Measurements from ENCODE around the gene MTCH2.
"Not testable (repeated sequence)": the region's sequence is repeated elsewhere in the genome, so short reads cannot be mapped to it uniquely, and the experiment has no call there.

The MTCH2 gene

GRCh38 chr11:47642099-47642855, at the start of gene MTCH2:
TSS of gene MTCH2 (minus strand) at chr11:47642559. CDS start at chr11:47642465, 94 bp downstream.
- H3K27me3 ChIP-seq, result no peaks in the 10 kb centered on the region
- H3K4me1 ChIP-seq, result peaks cover 25% of the 10 kb centered on the region
- TF ChIP-seq Cebpa-rat (IDR thresholded peaks at IDR 0.05), result no peak
- H3K4me2 ChIP-seq, result peak within 1 kb of the TSS; percentile 82
- H3K4me3 ChIP-seq, result peak within 1 kb of the TSS; percentile 87
- H3K36me3 ChIP-seq, result peaks cover 28% of the 10 kb centered on the region
- peak within 1 kb of the TSS; percentile 93 for H3K27ac ChIP-seq
- peaks cover 20% of the 10 kb centered on the region; the same call in 1 of the 2 replicates for H4K20me1 ChIP-seq
- H3K9ac ChIP-seq, result peak within 1 kb of the TSS; percentile 95
- no peaks in the 10 kb centered on the region for H3K9me3 ChIP-seq

GRCh38 chr11:47691979-47692378, 49.6 kb upstream of the MTCH2 start:
- H3K27me3 ChIP-seq, result no peaks in the 10 kb centered on the region
- no peaks in the 10 kb centered on the region for H3K4me1 ChIP-seq
- no peaks in the 10 kb centered on the region for H4K20me1 ChIP-seq
- H3K9me3 ChIP-seq, result no peaks in the 10 kb centered on the region
- no peak overlapping the region for H3K27ac ChIP-seq
- H3K9ac ChIP-seq, result no peak overlapping the region
- H3K4me2 ChIP-seq, result no peak overlapping the region
- no peak overlapping the region for H3K4me3 ChIP-seq
- no peak for TF ChIP-seq Cebpa-rat (IDR thresholded peaks at IDR 0.05)
- H3K36me3 ChIP-seq, result no peaks in the 10 kb centered on the region

- H3K4me2 ChIP-seq, result no peak overlapping the region
- no peaks in the 10 kb centered on the region for H4K20me1 ChIP-seq
- no peaks in the 10 kb centered on the region for H3K4me1 ChIP-seq
- H3K9me3 ChIP-seq, result no peaks in the 10 kb centered on the region
- H3K9ac ChIP-seq, result no peak overlapping the region
- H3K36me3 ChIP-seq, result no peaks in the 10 kb centered on the region
- TF ChIP-seq Cebpa-rat (IDR thresholded peaks at IDR 0.05), result no peak
- H3K27me3 ChIP-seq, result no peaks in the 10 kb centered on the region
- H3K4me3 ChIP-seq, result no peak overlapping the region
- no peak overlapping the region for H3K27ac ChIP-seq
These were observed 47.1 kb upstream of the MTCH2 start for GRCh38 chr11:47689480-47689879.

- Histone ChIP-seq H4K20me1 (no peaks in the 10 kb centered on the region), H3K9ac (no peak overlapping the region), H3K27ac (no peak overlapping the region), H3K4me1 (no peaks in the 10 kb centered on the region), H3K9me3 (no peaks in the 10 kb centered on the region), H3K27me3 (no peaks in the 10 kb centered on the region), H3K36me3 (no peaks in the 10 kb centered on the region), H3K4me3 (no peak overlapping the region), H3K4me2 (no peak overlapping the region)
- TF ChIP-seq Cebpa-rat (IDR thresholded peaks at IDR 0.05), result no peak
These were observed 46.6 kb upstream of the MTCH2 start for GRCh38 chr11:47688991-47689390.

GRCh38 chr11:47688111-47688510, 45.8 kb upstream of the MTCH2 start:
- no peak for TF ChIP-seq Cebpa-rat (IDR thresholded peaks at IDR 0.05)
- Histone ChIP-seq H4K20me1 (no peaks in the 10 kb centered on the region), H3K4me3 (no peak overlapping the region), H3K4me1 (peaks cover 7% of the 10 kb centered on the region), H3K27ac (no peak overlapping the region), H3K36me3 (no peaks in the 10 kb centered on the region), H3K27me3 (no peaks in the 10 kb centered on the region), H3K4me2 (no peak overlapping the region), H3K9ac (no peak overlapping the region), H3K9me3 (no peaks in the 10 kb centered on the region)

- not testable (repeated sequence) for H3K4me3 ChIP-seq, H3K36me3 ChIP-seq, H3K27me3 ChIP-seq, H3K4me2 ChIP-seq, H3K27ac ChIP-seq, H4K20me1 ChIP-seq, H3K9ac ChIP-seq, H3K9me3 ChIP-seq
- H3K4me1 ChIP-seq, result peaks cover 21% of the 10 kb centered on the region
These were observed 44.3 kb upstream of the MTCH2 start for GRCh38 chr11:47686704-47687103.

GRCh38 chr11:47686151-47686550, 43.8 kb upstream of the MTCH2 start:
- no peak overlapping the region for H3K9ac ChIP-seq
- H3K27me3 ChIP-seq, result no peaks in the 10 kb centered on the region
- no peaks in the 10 kb centered on the region for H4K20me1 ChIP-seq
- H3K9me3 ChIP-seq, result no peaks in the 10 kb centered on the region
- no peaks in the 10 kb centered on the region for H3K36me3 ChIP-seq
- no peak overlapping the region for H3K27ac ChIP-seq
- H3K4me3 ChIP-seq, result no peak overlapping the region
- no peak for TF ChIP-seq Cebpa-rat (IDR thresholded peaks at IDR 0.05)
- no peak overlapping the region for H3K4me2 ChIP-seq
- H3K4me1 ChIP-seq, result peaks cover 21% of the 10 kb centered on the region

DNA sequence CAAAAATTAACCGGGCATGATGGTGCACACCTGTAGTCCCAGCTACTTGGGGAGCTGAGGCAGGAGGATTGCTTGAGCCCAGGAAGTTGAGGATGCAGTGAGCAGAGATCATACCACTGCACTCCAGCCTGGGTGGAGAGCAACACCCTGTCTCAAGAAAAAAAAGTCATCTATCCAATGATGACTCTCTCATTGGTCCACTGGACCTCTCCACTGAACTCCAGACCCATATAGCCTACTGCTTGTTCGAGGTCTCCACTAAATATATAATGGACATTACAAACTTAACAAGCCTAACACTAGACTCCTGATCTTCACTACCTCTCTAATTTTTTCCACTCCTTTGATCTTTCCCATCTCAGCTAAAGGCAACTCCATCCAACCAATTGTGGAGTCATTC, 33.5 kb upstream of the MTCH2 start:
- Histone ChIP-seq H3K36me3 (no peaks in the 10 kb centered on the region), H3K27ac (no peak overlapping the region), H3K27me3 (no peaks in the 10 kb centered on the region), H3K4me1 (no peaks in the 10 kb centered on the region), H3K4me3 (no peak overlapping the region), H4K20me1 (no peaks in the 10 kb centered on the region), H3K9ac (no peak overlapping the region), H3K4me2 (no peak overlapping the region), H3K9me3 (no peaks in the 10 kb centered on the region)
- TF ChIP-seq Cebpa-rat (IDR thresholded peaks at IDR 0.05), result no peak

DNA sequence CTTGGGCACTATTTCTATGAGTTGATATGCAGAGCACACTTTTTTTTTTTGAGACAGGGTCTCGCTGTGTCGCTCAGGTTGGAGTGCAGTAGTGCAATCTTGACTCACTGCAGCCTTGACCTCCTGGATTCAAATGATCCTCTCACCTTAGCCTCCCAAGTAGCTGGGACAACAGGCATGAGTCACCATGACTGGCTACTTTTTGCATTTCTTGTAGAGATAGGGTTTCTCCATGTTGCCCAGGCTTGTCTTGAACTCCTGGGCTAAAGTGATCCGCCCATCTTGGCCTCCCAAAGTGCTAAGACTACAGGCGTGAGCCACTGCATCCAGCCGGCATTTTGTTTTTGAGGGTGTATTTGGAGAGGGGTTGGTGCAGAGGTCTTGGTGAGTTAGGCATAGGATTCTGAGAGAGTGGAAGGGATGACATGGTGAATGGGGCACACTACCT, 29.9 kb upstream of the MTCH2 start:
- Histone ChIP-seq H4K20me1 (no peaks in the 10 kb centered on the region), H3K4me2 (no peak overlapping the region), H3K4me1 (no peaks in the 10 kb centered on the region), H3K36me3 (no peaks in the 10 kb centered on the region), H3K9me3 (no peaks in the 10 kb centered on the region), H3K4me3 (no peak overlapping the region), H3K27me3 (no peaks in the 10 kb centered on the region), H3K27ac (no peak overlapping the region), H3K9ac (no peak overlapping the region)
- TF ChIP-seq Cebpa-rat (IDR thresholded peaks at IDR 0.05), result no peak

GRCh38 chr11:47669856-47670255, 27.5 kb upstream of the MTCH2 start:
- H4K20me1 ChIP-seq, result no peaks in the 10 kb centered on the region
- H3K4me3 ChIP-seq, result no peak overlapping the region
- no peak overlapping the region for H3K27ac ChIP-seq
- H3K9ac ChIP-seq, result no peak overlapping the region
- no peaks in the 10 kb centered on the region for H3K27me3 ChIP-seq
- TF ChIP-seq Cebpa-rat (IDR thresholded peaks at IDR 0.05), result no peak
- no peaks in the 10 kb centered on the region for H3K4me1 ChIP-seq
- H3K9me3 ChIP-seq, result no peaks in the 10 kb centered on the region
- H3K4me2 ChIP-seq, result no peak overlapping the region
- no peaks in the 10 kb centered on the region for H3K36me3 ChIP-seq

DNA sequence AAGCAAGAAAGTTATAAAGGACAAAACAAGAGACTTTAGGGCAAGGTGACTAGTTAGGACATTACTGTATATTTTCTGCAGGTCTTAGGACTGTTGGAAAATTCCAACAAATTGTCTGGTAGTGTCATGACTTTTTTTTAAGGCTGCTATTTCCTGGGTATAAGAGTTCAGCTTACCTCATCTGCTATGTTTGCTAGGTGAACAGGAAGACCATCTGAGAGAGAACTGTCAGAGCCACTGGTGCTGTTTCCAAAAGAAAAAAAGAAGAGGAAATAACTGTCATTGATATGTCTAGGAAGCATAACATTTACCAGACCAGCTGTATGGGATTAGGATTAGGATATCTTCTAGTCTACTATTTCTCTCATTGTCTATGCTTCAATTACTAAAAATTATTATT, 26.3 kb upstream of the MTCH2 start:
- no peaks in the 10 kb centered on the region for H3K9me3 ChIP-seq
- no peaks in the 10 kb centered on the region for H3K27me3 ChIP-seq
- no peak overlapping the region for H3K27ac ChIP-seq
- no peaks in the 10 kb centered on the region for H3K4me1 ChIP-seq
- no peaks in the 10 kb centered on the region for H4K20me1 ChIP-seq
- TF ChIP-seq Cebpa-rat (IDR thresholded peaks at IDR 0.05), result no peak
- no peak overlapping the region for H3K9ac ChIP-seq
- no peaks in the 10 kb centered on the region for H3K36me3 ChIP-seq
- H3K4me3 ChIP-seq, result no peak overlapping the region
- no peak overlapping the region for H3K4me2 ChIP-seq

Measured in BLaER1 (cell line).